Measurements from ENCODE around the gene RSAD2. TPM values are rescaled to one million over a fixed set of nuclear protein-coding genes. Genes with fewer than 3 reads are reported as not detected.

The RSAD2 gene
- total RNA-seq, 1 donor: 1.3 TPM

DNA sequence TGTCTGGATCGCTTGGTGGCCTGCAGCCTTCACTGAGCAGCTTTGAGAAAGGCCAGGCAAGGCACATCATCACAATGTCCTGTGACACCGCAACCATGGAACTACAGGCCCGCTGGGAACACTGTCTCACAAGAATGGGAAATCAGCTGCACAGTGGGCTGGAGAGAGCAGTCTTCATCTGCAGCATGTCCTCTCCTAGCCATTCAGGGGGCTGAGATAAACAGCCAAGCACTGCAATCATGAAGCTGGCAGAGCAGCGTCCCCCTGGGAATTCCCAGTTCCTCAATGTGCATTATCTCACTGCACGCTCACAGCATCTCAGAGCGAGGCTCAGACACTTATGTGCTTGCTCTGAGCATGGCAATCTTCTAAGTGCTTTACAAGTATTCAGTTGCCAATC, 13.8 kb upstream of the RSAD2 start:
- H3K4me3 ChIP-seq (ENCODE audit: low read depth, low read length): no peak overlapping the region
- no peak for DNase-seq (ENCODE audit: low read depth)
- TF ChIP-seq CTCF (IDR thresholded peaks at IDR 0.05; ENCODE audit: insufficient read depth, low read depth, low read length): no peak

- no peak for DNase-seq (ENCODE audit: low read depth)
- no peak for TF ChIP-seq CTCF (IDR thresholded peaks at IDR 0.05; ENCODE audit: insufficient read depth, low read depth, low read length)
- H3K4me3 ChIP-seq (ENCODE audit: low read depth, low read length): no peak overlapping the region
These were observed 13.3 kb upstream of the RSAD2 start for GRCh38 chr2:6864231-6864754.

GRCh38 chr2:6864923-6865345, 12.6 kb upstream of the RSAD2 start:
- H3K4me3 ChIP-seq (ENCODE audit: low read depth, low read length): peak overlapping the region; percentile 32
- no peak for TF ChIP-seq CTCF (IDR thresholded peaks at IDR 0.05; ENCODE audit: insufficient read depth, low read depth, low read length)
- DNase-seq (ENCODE audit: low read depth): peak; percentile 2

- TF ChIP-seq CTCF (IDR thresholded peaks at IDR 0.05; ENCODE audit: insufficient read depth, low read depth, low read length): no peak
- peak within 1 kb of the TSS; percentile 62 for H3K4me3 ChIP-seq (ENCODE audit: low read depth, low read length)
- DNase-seq (ENCODE audit: low read depth): peak; percentile 53
These were observed 12.0 kb upstream of the RSAD2 start, which contains the start of gene CMPK2 for GRCh38 chr2:6865346-6866274. Gene CMPK2 (minus strand): TSS chr2:6865907. CDS start chr2:6865696, 211 bp downstream.

DNA sequence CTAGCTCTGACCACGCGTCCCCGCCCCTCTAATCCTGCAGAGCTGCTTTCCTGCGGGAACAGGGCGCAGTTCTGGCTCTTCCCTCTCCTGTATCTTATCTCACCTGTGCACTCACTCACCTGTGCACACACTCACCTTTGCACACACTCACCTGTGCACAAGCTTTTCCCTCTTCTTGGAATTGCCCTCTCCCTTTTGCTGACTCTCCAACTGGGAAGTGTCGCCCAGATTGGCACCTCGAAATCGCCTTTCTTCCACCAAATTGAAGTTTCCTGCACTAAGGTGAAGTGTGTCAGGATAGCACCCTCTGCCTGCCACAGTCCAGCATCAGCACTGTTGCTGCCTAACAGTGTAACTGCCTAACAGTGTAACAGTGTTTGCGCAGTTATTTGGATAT, 11.3 kb upstream of the RSAD2 start:
- TF ChIP-seq CTCF (IDR thresholded peaks at IDR 0.05; ENCODE audit: insufficient read depth, low read depth, low read length): peak; percentile 42
- H3K4me3 ChIP-seq (ENCODE audit: low read depth, low read length): peak overlapping the region; percentile 62
- DNase-seq (ENCODE audit: low read depth): peak; percentile 22

DNA sequence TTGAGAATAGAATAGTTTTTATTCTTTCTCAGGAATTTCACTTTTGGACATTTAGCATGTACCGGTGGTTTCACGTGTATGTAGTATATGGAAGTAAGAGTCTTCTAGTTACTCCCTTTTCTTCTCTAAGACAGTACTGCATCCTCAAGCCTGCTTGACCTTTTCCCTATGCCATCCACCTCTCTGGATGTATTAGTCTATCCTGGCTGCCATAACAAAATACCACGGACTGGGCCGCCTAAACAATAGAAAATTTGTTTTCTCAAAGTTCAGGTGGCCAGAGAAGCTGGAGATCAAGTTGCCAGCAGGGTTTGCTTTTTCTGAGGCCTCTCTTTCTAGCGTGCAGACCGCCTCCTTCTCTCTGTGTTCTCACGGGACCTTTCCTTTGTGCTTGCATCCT, 10.6 kb upstream of the RSAD2 start:
- DNase-seq (ENCODE audit: low read depth): no peak
- H3K4me3 ChIP-seq (ENCODE audit: low read depth, low read length): no peak overlapping the region
- TF ChIP-seq CTCF (IDR thresholded peaks at IDR 0.05; ENCODE audit: insufficient read depth, low read depth, low read length): no peak
